Measurements from ENCODE around the gene MEI4.

GRCh38 chr6:77834591-77834996, 181.8 kb downstream of the MEI4 start:
- TF ChIP-seq POLR2A (IDR thresholded peaks at IDR 0.05) (no peak), CTCF (IDR thresholded peaks at IDR 0.05) (no peak)
